Measurements from ENCODE around the gene SLC22A23.

SLC22A23 gene

DNA sequence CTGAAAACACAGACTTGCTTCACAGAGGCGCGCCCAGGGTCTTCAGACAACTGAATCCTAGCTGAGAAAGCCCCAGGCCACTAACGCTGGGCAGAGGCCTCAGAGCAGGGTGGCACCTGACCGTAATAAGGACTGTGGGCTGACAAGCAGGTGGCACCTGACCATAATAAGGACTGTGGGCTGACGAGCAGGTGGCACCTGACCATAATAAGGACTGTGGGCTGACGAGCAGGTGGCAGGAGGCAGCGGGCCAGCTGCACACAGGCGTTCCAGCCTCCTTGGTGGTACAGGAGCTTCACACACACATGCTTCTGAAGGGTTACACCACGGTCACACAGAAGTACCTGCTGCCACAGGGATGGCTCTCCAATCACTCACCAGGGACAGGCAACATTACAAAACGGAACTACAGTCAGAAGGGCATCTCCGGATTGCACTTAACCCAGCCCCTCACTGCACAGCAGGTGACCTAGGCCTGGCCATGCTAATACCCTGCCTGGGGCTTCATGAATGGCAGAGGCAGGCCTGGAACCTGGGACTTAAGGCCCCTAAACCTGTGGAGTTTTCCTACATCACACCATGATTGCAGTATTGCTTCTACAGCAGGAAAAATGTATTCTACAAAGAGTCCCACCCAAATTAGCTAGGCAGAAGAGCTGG is 147.3 kb downstream of the SLC22A23 start:
- ATAC-seq (ENCODE audit: insufficient read depth, low read depth): no peak
- TF ChIP-seq CTCF (IDR thresholded peaks at IDR 0.05; ENCODE audit: borderline replicate concordance, extremely low read depth, low read length, poor library complexity, severe bottlenecking): no peak
- TF ChIP-seq EZH2 (IDR thresholded peaks at IDR 0.05; ENCODE audit: borderline replicate concordance, low read depth, low read length, severe bottlenecking): no peak
- Histone ChIP-seq H3K27ac (ENCODE audit: low read length) (no peak overlapping the region), H3K9me3 (ENCODE audit: insufficient read depth, low read length, severe bottlenecking) (peaks cover 6% of the 10 kb centered on the region), H2AFZ (ENCODE audit: low read depth, low read length) (no peak overlapping the region), H3K9ac (ENCODE audit: low read depth, low read length) (no peak overlapping the region), H3K4me3 (ENCODE audit: low read depth in 1 of 2, low read length in 2 of 2) (no peak overlapping the region), H4K20me1 (ENCODE audit: insufficient read depth, low read length) (0 out of 2 replicates have a peak, but pooled peaks cover 4% of the 10 kb centered on the region), H3K79me2 (ENCODE audit: insufficient read depth, low read length) (no peaks in the 10 kb centered on the region), H3K36me3 (ENCODE audit: insufficient read depth, low read length) (no peaks in the 10 kb centered on the region), H3K4me2 (ENCODE audit: insufficient read depth, low read length) (no peak overlapping the region), H3K27me3 (ENCODE audit: insufficient read depth, low read length, poor library complexity) (peaks cover 11% of the 10 kb centered on the region), H3K4me1 (ENCODE audit: insufficient read depth, low read length) (no peaks in the 10 kb centered on the region)
- no peak for DNase-seq

- Histone ChIP-seq H3K9me3 (ENCODE audit: insufficient read depth, low read length, severe bottlenecking) (peaks cover 6% of the 10 kb centered on the region), H4K20me1 (ENCODE audit: insufficient read depth, low read length) (0 out of 2 replicates have a peak, but pooled peaks cover 4% of the 10 kb centered on the region), H3K4me3 (ENCODE audit: low read depth in 1 of 2, low read length in 2 of 2) (no peak overlapping the region), H3K4me2 (ENCODE audit: insufficient read depth, low read length) (no peak overlapping the region), H3K79me2 (ENCODE audit: insufficient read depth, low read length) (no peaks in the 10 kb centered on the region), H3K27ac (ENCODE audit: low read length) (no peak overlapping the region), H2AFZ (ENCODE audit: low read depth, low read length) (no peak overlapping the region), H3K9ac (ENCODE audit: low read depth, low read length) (no peak overlapping the region), H3K27me3 (ENCODE audit: insufficient read depth, low read length, poor library complexity) (peaks cover 8% of the 10 kb centered on the region), H3K4me1 (ENCODE audit: insufficient read depth, low read length) (no peaks in the 10 kb centered on the region), H3K36me3 (ENCODE audit: insufficient read depth, low read length) (no peaks in the 10 kb centered on the region)
- DNase-seq (no peak), ATAC-seq (ENCODE audit: insufficient read depth, low read depth) (no peak)
- TF ChIP-seq CTCF (IDR thresholded peaks at IDR 0.05; ENCODE audit: borderline replicate concordance, extremely low read depth, low read length, poor library complexity, severe bottlenecking) (no peak), EZH2 (IDR thresholded peaks at IDR 0.05; ENCODE audit: borderline replicate concordance, low read depth, low read length, severe bottlenecking) (no peak)
These were observed 148.7 kb downstream of the SLC22A23 start for GRCh38 chr6:3308106-3308505.

- TF ChIP-seq EZH2 (IDR thresholded peaks at IDR 0.05; ENCODE audit: borderline replicate concordance, low read depth, low read length, severe bottlenecking): no peak
- no peak for TF ChIP-seq CTCF (IDR thresholded peaks at IDR 0.05; ENCODE audit: borderline replicate concordance, extremely low read depth, low read length, poor library complexity, severe bottlenecking)
- ATAC-seq (ENCODE audit: insufficient read depth, low read depth): no peak
These were observed 149.4 kb downstream of the SLC22A23 start for GRCh38 chr6:3307436-3307835.

More at GRCh38 chr6:3307436-3307835, 149.4 kb downstream of the SLC22A23 start:
- H3K4me3 ChIP-seq (ENCODE audit: low read depth in 1 of 2, low read length in 2 of 2): no peak overlapping the region
- H3K79me2 ChIP-seq (ENCODE audit: insufficient read depth, low read length): no peaks in the 10 kb centered on the region
- peaks cover 8% of the 10 kb centered on the region for H3K27me3 ChIP-seq (ENCODE audit: insufficient read depth, low read length, poor library complexity)
- H3K9ac ChIP-seq (ENCODE audit: low read depth, low read length): no peak overlapping the region
- H2AFZ ChIP-seq (ENCODE audit: low read depth, low read length): no peak overlapping the region
- no peaks in the 10 kb centered on the region for H4K20me1 ChIP-seq (ENCODE audit: insufficient read depth, low read length)
- H3K9me3 ChIP-seq (ENCODE audit: insufficient read depth, low read length, severe bottlenecking): peaks cover 6% of the 10 kb centered on the region
- DNase-seq: no peak
- H3K27ac ChIP-seq (ENCODE audit: low read length): no peak overlapping the region
- no peaks in the 10 kb centered on the region for H3K4me1 ChIP-seq (ENCODE audit: insufficient read depth, low read length)
- H3K4me2 ChIP-seq (ENCODE audit: insufficient read depth, low read length): no peak overlapping the region
- no peaks in the 10 kb centered on the region for H3K36me3 ChIP-seq (ENCODE audit: insufficient read depth, low read length)

Data from DND-41 (cell line).